Heart left ventricle (tissue), 16 donors: ENCODE data around the gene USP50. TPM values are rescaled to one million over a fixed set of nuclear protein-coding genes. Genes with fewer than 3 reads are reported as not detected.

ENCODE experiments used
- ATAC-seq, 4 donors: fragments of 200-7000 bp; cut with Tn5 transposase; one replicate each; pipeline ENCODE4 v1.9.1; 2020 to 2022; ENCODE audit warnings: moderate library complexity in 4 of 4, mild to moderate bottlenecking in 3 of 4, moderate number of reproducible peaks in 1 of 4
- DNase-seq, 5 donors: peaks; one replicate each; pipeline ENCODE4 v3.0.0-alpha.2; 2020
- H3K27ac ChIP-seq, 12 donors: fragments of 200-600 bp; sonication (generic) in 4 of 12; one replicate each; pipeline versions ENCODE4 v1.5.0 to v1.8.0; 2016 to 2022; ENCODE audit warnings: mild to moderate bottlenecking in 2 of 12
- H3K27me3 ChIP-seq, 9 donors: fragments of 200-600 bp; sonication (generic) in 2 of 9; one replicate each; pipeline versions ENCODE4 v1.5.1 to v1.8.0; 2016 to 2022; ENCODE audit warnings: mild to moderate bottlenecking in 3 of 9
- H3K36me3 ChIP-seq, 9 donors: fragments of 200-600 bp; sonication (generic) in 2 of 9; one replicate each; pipeline versions ENCODE4 v1.5.0 to v1.8.0; 2018 to 2022; ENCODE audit warnings: mild to moderate bottlenecking in 2 of 9
- H3K4me1 ChIP-seq, 12 donors: fragments of 200-600 bp; sonication (generic) in 4 of 12; one replicate each; pipeline versions ENCODE4 v1.5.0 to v1.8.0; 2016 to 2022; ENCODE audit warnings: mild to moderate bottlenecking in 3 of 12
- H3K4me3 ChIP-seq, 12 donors: fragments of 200-600 bp; sonication (generic) in 4 of 12; one replicate each; pipeline versions ENCODE4 v1.5.0 to v1.8.0; 2017 to 2022; ENCODE audit warnings: mild to moderate bottlenecking in 9 of 12, moderate library complexity in 4 of 12
- H3K9me3 ChIP-seq, 12 donors: fragments of 200-600 bp; sonication (generic) in 4 of 12; one replicate each; pipeline versions ENCODE4 v1.5.0 to v1.8.0; 2016 to 2022; ENCODE audit warnings: mild to moderate bottlenecking in 1 of 12
- CTCF ChIP-seq, 12 donors: fragments of 200-600 bp; sonication (generic) in 4 of 12; IDR thresholded peaks; one replicate each; pipeline versions ENCODE4 v1.5.0 to v1.8.0; 2018 to 2022; ENCODE audit warnings: antibody characterized with exemption in 12 of 12, mild to moderate bottlenecking in 5 of 12
- POLR2A ChIP-seq, 2 donors: fragments of 450-650 bp; IDR thresholded peaks; one replicate each; pipeline ENCODE4 v1.6.1; 2017; ENCODE audit warnings: antibody characterized with exemption in 2 of 2, mild to moderate bottlenecking in 2 of 2, moderate library complexity in 2 of 2
- whole genome bisulfite sequencing, 4 donors: extraction: QIAGEN DNeasy Blood & Tissue Kit in 2 of 4; methylation state at CpG; one replicate each; pipeline versions ENCODE4 v1.1.5 to v1.1.7; 2013 to 2018; 5-methylcytosine and 5-hydroxymethylcytosine counted together
- intact Hi-C, 10 donors: fragments of 100-400 bp; cut with DNase I; formaldehyde crosslinking; loops; one replicate each; pipeline versions ENCODE4 v1.11.1 to v1.14.2; 2022
- polyA plus RNA-seq, 2 donors: library from polyadenylated mRNA; stranded (reverse); fragments of 200-250 nt; gene quantifications; one replicate each; pipeline ENCODE4 v1.2.3, GENCODE V29; 2013
- total RNA-seq, 9 donors: library from RNA; depleted of rRNA in 2 of 9; stranded (reverse); fragments of >200 nt in 2 of 9; fragmentation: NEBNext Ultra II Directional in 3 of 9; extraction: Animal tissue kit (Norgen Biotek cat#: 25700) in 3 of 9; gene quantifications; one replicate each; pipeline versions ENCODE4 v1.1.0 to v1.2.4, GENCODE V29; 2016 to 2023
- donor health status: ischemic (EF 13 %, LVEDD 7.1; RV severe dilation, severe dysfunction).
- donor health status: healthy with polysubstance abuse.
- donor health status: DM: no; HTN: yes; CAD: no.
- donor health status: DM: no; HTN: no; CAD: no.
- donor health status: ischemic (EF 25% LVEDD 6.9; RV normal size, moderate dysfunction).
- donor health status: ischemic (EF 25% LVEDD 5.7; RV mildly dilated, moderate dysfunction).
- donor health status: healthy.
- donor health status: DM: yes; HTN: yes; CAD: no.
- donor health status: ischemic (EF 35%, LVEDD 5.7; RV mildly dilated, moderate dysfunction).
- donor health status: nonischemic (EF 11% LVEDD 7.7; RV severe dilation, severe dysfunction).
- donor health status: DM: yes; HTN: yes; CAD: no.
- donor health status: PGD.
- donor health status: ischemic (EF 29% LVEDD 5.4; RV normal size, mild dysfunction).
- donor health status: nonischemic (EF 23%, LVEDD 6.1; RV moderate dilation, normal function).

USP50 gene
- total and polyA plus RNA-seq, 11 donors: 0.50 to 2.2 (median 0.93) TPM; not detected in 5

GRCh38 chr15:50562735-50563640 lies 16.5 kb upstream of the USP50 start:
- H3K27ac ChIP-seq: no peak overlapping the region
- DNase-seq: no peak
- TF ChIP-seq CTCF (IDR thresholded peaks at IDR 0.05) (no peak), POLR2A (IDR thresholded peaks at IDR 0.05) (no peak)
- no peaks in the 10 kb centered on the region for H3K27me3 ChIP-seq
- WGBS, 4 donors: 70 to 83% (median 77%) methylated on average over 4 of the region's 4 CpGs
- H3K36me3 ChIP-seq: peaks cover 0 to 98% (median 85%) of the 10 kb centered on the region in 9 donors
- no peaks in the 10 kb centered on the region for H3K9me3 ChIP-seq
- intact Hi-C loops: loop anchor here in 1 of 10 donors (10.0 kb wide), 1 partner anchor 82 kb away; no protein-coding TSS in a partner anchor
- no peaks in the 10 kb centered on the region for H3K4me1 ChIP-seq
- H3K4me3 ChIP-seq: no peak overlapping the region
- ATAC-seq: peak in 1 of 4 donors; percentile 14

- no peak for TF ChIP-seq CTCF (IDR thresholded peaks at IDR 0.05)
- no peak for TF ChIP-seq POLR2A (IDR thresholded peaks at IDR 0.05)
- H3K4me1 ChIP-seq: no peaks in the 10 kb centered on the region
- H3K27ac ChIP-seq: no peak overlapping the region
- intact Hi-C loops: no loop called here
- ATAC-seq (no peak), DNase-seq (no peak)
- no peaks in the 10 kb centered on the region for H3K27me3 ChIP-seq
- H3K9me3 ChIP-seq: no peaks in the 10 kb centered on the region
- H3K4me3 ChIP-seq: no peak overlapping the region
- WGBS, 4 donors: 96 to 100% (median 99%) methylated on average over 2 of the region's 2 CpGs
- H3K36me3 ChIP-seq: peaks cover 0 to 66% (median 55%) of the 10 kb centered on the region in 9 donors
These were observed 11.5 kb upstream of the USP50 start for GRCh38 chr15:50558012-50558411.

- Histone ChIP-seq H3K27me3 (no peaks in the 10 kb centered on the region), H3K4me3 (no peak overlapping the region), H3K9me3 (no peaks in the 10 kb centered on the region), H3K36me3 (peaks cover 0 to 54% (median 44%) of the 10 kb centered on the region in 9 donors), H3K27ac (no peak overlapping the region), H3K4me1 (no peaks in the 10 kb centered on the region)
- no peak for ATAC-seq
- no peak for TF ChIP-seq POLR2A (IDR thresholded peaks at IDR 0.05)
- no peak for TF ChIP-seq CTCF (IDR thresholded peaks at IDR 0.05)
- DNase-seq: no peak
- 95 to 98% (median 96%) methylated on average over 2 of the region's 2 CpGs for WGBS, 4 donors
- intact Hi-C loops: no loop called here
These were observed 10.3 kb upstream of the USP50 start for GRCh38 chr15:50556642-50557371.

GRCh38 chr15:50552238-50552637 lies 5.8 kb upstream of the USP50 start:
- intact Hi-C loops: no loop called here
- no peak for TF ChIP-seq POLR2A (IDR thresholded peaks at IDR 0.05)
- no peak for TF ChIP-seq CTCF (IDR thresholded peaks at IDR 0.05)
- H3K4me3 ChIP-seq: no peak overlapping the region
- no peak overlapping the region for H3K27ac ChIP-seq
- DNase-seq: no peak
- no peak for ATAC-seq
- 83 to 92% (median 89%) methylated on average over 4 of the region's 4 CpGs for WGBS, 4 donors
- H3K4me1 ChIP-seq: no peaks in the 10 kb centered on the region
- peaks cover 0 to 9% (median 4%) of the 10 kb centered on the region in 9 donors for H3K36me3 ChIP-seq
- H3K27me3 ChIP-seq: no peaks in the 10 kb centered on the region
- H3K9me3 ChIP-seq: no peaks in the 10 kb centered on the region
